GM10847 (cell line): Measurements from ENCODE around the gene ADORA2A.

ENCODE experiments used
- POLR2A ChIP-seq: IDR thresholded peaks from 2 replicates; pipeline ENCODE4 v1.6.1; 2011; ENCODE audit not compliant: insufficient read length; ENCODE audit errors: extremely low read depth

ADORA2A gene

GRCh38 chr22:24432059-24432853 lies 4.9 kb downstream of the ADORA2A start:
- no peak for TF ChIP-seq POLR2A

- TF ChIP-seq POLR2A = no peak
These were observed 5.8 kb downstream of the ADORA2A start for GRCh38 chr22:24433001-24433827.

GRCh38 chr22:24433828-24434470 lies 6.5 kb downstream of the ADORA2A start:
- TF ChIP-seq POLR2A = no peak

GRCh38 chr22:24434471-24435322 lies 7.3 kb downstream of the ADORA2A start:
- TF ChIP-seq POLR2A = no peak

- no peak for TF ChIP-seq POLR2A
These were observed 7.9 kb downstream of the ADORA2A start for GRCh38 chr22:24435323-24435645.

GRCh38 chr22:24435861-24436371 lies 8.5 kb downstream of the ADORA2A start:
- TF ChIP-seq POLR2A = no peak

GRCh38 chr22:24436553-24436952 lies 9.2 kb downstream of the ADORA2A start:
- no peak for TF ChIP-seq POLR2A

- no peak for TF ChIP-seq POLR2A
These were observed 9.7 kb downstream of the ADORA2A start for GRCh38 chr22:24437091-24437490.

- no peak for TF ChIP-seq POLR2A
These were observed 10.4 kb downstream of the ADORA2A start for GRCh38 chr22:24437741-24438328.

GRCh38 chr22:24440270-24440717 lies 12.9 kb downstream of the ADORA2A start:
- TF ChIP-seq POLR2A = no peak

GRCh38 chr22:24440718-24441405 lies 13.5 kb downstream of the ADORA2A start:
- no peak for TF ChIP-seq POLR2A

GRCh38 chr22:24441406-24442351 lies 14.3 kb downstream of the ADORA2A start:
- no peak for TF ChIP-seq POLR2A

GRCh38 chr22:24442352-24442744 lies 14.9 kb downstream of the ADORA2A start:
- TF ChIP-seq POLR2A = no peak
